ENCODE measurements around the gene NFYC.

NFYC gene

GRCh38 chr1:40740997-40741736 is 49.7 kb downstream of the NFYC start:
- no peak for TF ChIP-seq CTCF (IDR thresholded peaks at IDR 0.05; ENCODE audit: borderline replicate concordance, control extremely low read depth, extremely low read depth, insufficient read depth, missing control alignments)
- DNase-seq (ENCODE audit: low spot score): no peak
- in situ Hi-C loops (cut with MboI; ENCODE audit: low sequenced_read_pairs, unreplicated experiment): no loop called here

- no peak for DNase-seq (ENCODE audit: low spot score)
- no peak for TF ChIP-seq CTCF (IDR thresholded peaks at IDR 0.05; ENCODE audit: borderline replicate concordance, control extremely low read depth, extremely low read depth, insufficient read depth, missing control alignments)
- in situ Hi-C loops (cut with MboI; ENCODE audit: low sequenced_read_pairs, unreplicated experiment): no loop called here
Observed at GRCh38 chr1:40742363-40743061, 51.0 kb downstream of the NFYC start.

- in situ Hi-C loops (cut with MboI; ENCODE audit: low sequenced_read_pairs, unreplicated experiment): no loop called here
- TF ChIP-seq CTCF (IDR thresholded peaks at IDR 0.05; ENCODE audit: borderline replicate concordance, control extremely low read depth, extremely low read depth, insufficient read depth, missing control alignments): no peak
- no peak for DNase-seq (ENCODE audit: low spot score)
Observed at GRCh38 chr1:40743452-40743851, 51.9 kb downstream of the NFYC start.

GRCh38 chr1:40743860-40744259 is 52.4 kb downstream of the NFYC start:
- no peak for DNase-seq (ENCODE audit: low spot score)
- in situ Hi-C loops (cut with MboI; ENCODE audit: low sequenced_read_pairs, unreplicated experiment): no loop called here
- no peak for TF ChIP-seq CTCF (IDR thresholded peaks at IDR 0.05; ENCODE audit: borderline replicate concordance, control extremely low read depth, extremely low read depth, insufficient read depth, missing control alignments)

GRCh38 chr1:40745176-40745575 is 53.7 kb downstream of the NFYC start:
- no peak for TF ChIP-seq CTCF (IDR thresholded peaks at IDR 0.05; ENCODE audit: borderline replicate concordance, control extremely low read depth, extremely low read depth, insufficient read depth, missing control alignments)
- no peak for DNase-seq (ENCODE audit: low spot score)
- in situ Hi-C loops (cut with MboI; ENCODE audit: low sequenced_read_pairs, unreplicated experiment): no loop called here

- in situ Hi-C loops (cut with MboI; ENCODE audit: low sequenced_read_pairs, unreplicated experiment): no loop called here
- no peak for TF ChIP-seq CTCF (IDR thresholded peaks at IDR 0.05; ENCODE audit: borderline replicate concordance, control extremely low read depth, extremely low read depth, insufficient read depth, missing control alignments)
- DNase-seq (ENCODE audit: low spot score): no peak
Observed at GRCh38 chr1:40746344-40747090, 55.0 kb downstream of the NFYC start.

Data from GM13976 (cell line).